GM12878 (cell line): ENCODE results near the gene FXYD3. TPM values are rescaled to one million over a fixed set of nuclear protein-coding genes. Genes with fewer than 3 reads are reported as not detected.

Experiments used
- ATAC-seq: fragments of 200-7000 bp; cut with Tn5 transposase; 3 replicates; pipeline ENCODE4 v1.9.1; 2020; ENCODE audit warnings: mild to moderate bottlenecking, moderate library complexity
- BruUV-seq: library from RNA; stranded (reverse); fragments of 400-500 nt; replicated peaks from 2 replicates; lab custom pipeline; 2021; lab: Mats Ljungman, UMichigan
- CTCF ChIA-PET: fragments of 300-600 bp; sonication (Branson Sonifier 250); formaldehyde crosslinking; extraction: SDS; loops from one replicate; lab custom pipeline; 2021; ENCODE audit warnings: inconsistent platforms; lab: Yijun Ruan, JAX
- POLR2A ChIA-PET: fragments of 350-600 bp; formaldehyde crosslinking; extraction: SDS; loops from one replicate; lab custom pipeline; 2021; ENCODE audit warnings: inconsistent platforms; lab: Charles Lee
- RAD21 ChIA-PET: fragments of 300-600 bp; sonication (Branson Sonifier 250); formaldehyde crosslinking; loops from one replicate; lab custom pipeline; 2023; ENCODE audit warnings: antibody characterized with exemption; ENCODE audit not compliant: unreplicated experiment; lab: Charles Lee
- SMC1A ChIA-PET: fragments of 300-600 bp; sonication (Branson Sonifier 250); formaldehyde crosslinking; loops from one replicate; lab custom pipeline; 2023; ENCODE audit not compliant: unreplicated experiment, uncharacterized antibody; lab: Charles Lee
- DNase-seq: peaks from one replicate; pipeline ENCODE4 v3.0.0-alpha.2; 2011; ENCODE audit warnings: low read depth, low spot score
- FAIRE-seq: peaks from 3 replicates; lab custom pipeline; 2011; peaks lifted over from hg19 to GRCh38; lab: Jason Lieb, UNC
- H2AFZ ChIP-seq: 2 replicates; pipeline ENCODE4 v1.6.0; 2011; ENCODE audit warnings: low read depth, low read length, control low read depth; ENCODE audit not compliant: control insufficient read depth
- H3K27ac ChIP-seq: 2 replicates; pipeline ENCODE4 v1.5.1; 2011; ENCODE audit warnings: control low read depth; ENCODE audit not compliant: control insufficient read depth, insufficient read depth
- H3K27me3 ChIP-seq, 2 experiments: replicated peaks in 1 of 2; 2 replicates each; pipeline versions ENCODE4 v1.6.0 to v1.6.1; 2011; ENCODE audit warnings: low read length in 1 of 2; ENCODE audit not compliant: control insufficient read depth in 2 of 2, insufficient read depth in 2 of 2
- H3K36me3 ChIP-seq, 2 experiments: 2 replicates each; pipeline ENCODE4 v1.5.1; 2011; ENCODE audit warnings: low read length in 1 of 2; ENCODE audit not compliant: control insufficient read depth in 2 of 2, insufficient read depth in 2 of 2
- H3K4me1 ChIP-seq: 2 replicates; pipeline ENCODE4 v1.6.1; 2011; ENCODE audit warnings: mild to moderate bottlenecking, low read length, moderate library complexity, mixed read lengths; ENCODE audit not compliant: control insufficient read depth, insufficient read depth
- H3K4me2 ChIP-seq: 2 replicates; pipeline ENCODE4 v1.6.0; 2011; ENCODE audit warnings: control low read depth; ENCODE audit not compliant: control insufficient read depth, insufficient read depth
- H3K4me3 ChIP-seq: fragments of 200-600 bp; sonication (generic); 2 replicates; pipeline ENCODE4 v1.5.1; 2016
- H3K79me2 ChIP-seq: 2 replicates; pipeline ENCODE4 v1.6.0; 2011; ENCODE audit warnings: low read length; ENCODE audit not compliant: control insufficient read depth, insufficient read depth
- H3K9ac ChIP-seq: 2 replicates; pipeline ENCODE4 v1.8.0; 2011; ENCODE audit warnings: low read length, control low read depth, mixed read lengths; ENCODE audit not compliant: control insufficient read depth, insufficient read depth
- H3K9me3 ChIP-seq: replicated peaks from 3 replicates; pipeline ENCODE4 v1.5.1; 2011; ENCODE audit warnings: mild to moderate bottlenecking, low read length; ENCODE audit not compliant: control insufficient read depth, insufficient read depth
- H4K20me1 ChIP-seq: 2 replicates; pipeline ENCODE4 v1.6.0; 2011; ENCODE audit not compliant: control insufficient read depth, insufficient read depth
- FOXM1 ChIP-seq: IDR thresholded peaks from 2 replicates; pipeline ENCODE4 v1.6.1; 2012; ENCODE audit warnings: low read depth, mild to moderate bottlenecking, inconsistent platforms, low read length, moderate library complexity
- WGBS: methylation state at CpG from one replicate; pipeline ENCODE4 v1.1.6; 2016; ENCODE audit warnings: low lambda C conversion rate; ENCODE audit not compliant: insufficient replicate concordance, insufficient coverage; ENCODE audit errors: missing lambda C conversion rate; 5-methylcytosine and 5-hydroxymethylcytosine counted together
- in situ Hi-C: fragments of 300-500 bp; cut with MboI; formaldehyde crosslinking; loops from 9 replicates; pipeline ENCODE4 v1.14.3; 2018; ENCODE audit warnings: mixed read lengths
- intact Hi-C: fragments of 100-400 bp; cut with micrococcal nuclease; formaldehyde crosslinking; loops from one replicate; pipeline ENCODE4 v1.14.2; 2022; ENCODE audit not compliant: unreplicated experiment
- polyA plus RNA-seq, 11 experiments: library from polyadenylated mRNA; depleted of rRNA in 4 of 11; unstranded in 6 of 11; stranded (reverse) in 5 of 11; fragments of >200 nt; fragmentation: Nextera tagmentation in 4 of 11; fragmentation: Illumina TruSeq in 1 of 11; extraction: Ambion mirVana in 4 of 11; extraction: Trizol in 1 of 11; gene quantifications; 1 replicate in 1 of 11; 2 replicates in 10 of 11; pipeline versions ENCODE4 v1.2.1 to v1.2.3, GENCODE V29; 2011 to 2016; ENCODE audit warnings: inconsistent platforms in 2 of 11, missing spikeins in 2 of 11, low read depth in 1 of 11
- total RNA-seq, 4 experiments: library from RNA; depleted of rRNA in 3 of 4; stranded (reverse); fragments of >200 nt in 3 of 4; fragmentation: Illumina TruSeq in 1 of 4; extraction: Trizol in 1 of 4; gene quantifications; 2 replicates each; pipeline versions ENCODE4 v1.2.1 to v1.2.3, GENCODE V29; 2013 to 2021
- TF ChIP-seq, protein P1 (sequence below): fragments of 450-650 bp; IDR thresholded peaks from 2 replicates; pipeline ENCODE4 v1.6.1; 2016; ENCODE audit warnings: mild to moderate bottlenecking, moderate library complexity, borderline replicate concordance

Gene FXYD3
- total and polyA plus RNA-seq, 10 of the 15 experiments (the other 5 are each of a cell fraction or from before 2014, with no cell fraction given), result 0.09 to 0.44 TPM; not detected in 8

DNA sequence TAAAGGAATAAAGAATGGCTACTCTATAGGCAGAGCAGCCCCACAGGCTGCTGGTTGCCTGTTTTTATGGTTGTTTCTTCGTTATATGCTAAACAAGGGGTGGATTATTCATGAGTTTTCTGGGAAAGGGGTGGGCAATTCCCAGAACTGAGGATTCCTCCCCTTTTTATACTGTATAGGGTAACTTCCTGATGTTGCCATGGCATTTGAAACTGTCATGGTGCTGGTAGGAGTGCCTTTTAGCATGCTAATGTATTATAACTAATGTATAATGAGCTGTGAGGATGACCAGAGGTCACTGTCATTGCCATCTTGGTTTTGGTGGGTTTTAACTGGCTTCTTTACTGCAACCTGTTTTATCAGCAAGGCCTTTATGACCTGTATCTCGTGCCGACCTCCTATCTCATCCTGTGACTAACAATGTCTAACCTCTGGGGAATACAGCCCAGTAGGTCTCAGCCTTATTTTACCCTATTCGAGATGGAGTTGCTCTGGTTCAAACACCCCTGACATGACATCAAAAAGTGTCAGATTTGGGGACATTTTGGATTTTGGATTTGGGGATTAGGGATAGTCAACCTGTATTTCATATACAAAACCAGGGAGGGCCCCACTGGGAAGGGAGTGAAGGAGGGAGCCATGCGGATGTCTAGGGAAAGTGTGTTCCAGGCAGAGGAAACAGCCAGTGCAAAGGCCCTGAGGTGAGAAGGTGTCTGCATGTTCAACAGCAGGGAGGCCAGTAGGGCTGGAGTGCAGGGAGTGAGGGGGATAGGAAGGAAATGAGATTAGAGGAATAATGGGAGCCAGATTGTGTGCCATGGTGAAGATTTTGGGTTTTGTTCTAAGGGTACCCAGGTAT is 49.8 kb downstream of the FXYD3 start:
- ChIA-PET RAD21 (no interaction called here), POLR2A (interaction anchor here (1.2 kb wide), 1 partner anchor 93 kb away, joined by 3 read pairs; no protein-coding TSS in a partner anchor), CTCF (no interaction called here), SMC1A (no interaction called here)
- ATAC-seq (no peak), FAIRE-seq (no peak), DNase-seq (no peak)
- no peak overlapping the region for H3K4me2 ChIP-seq
- H3K27me3 ChIP-seq, result no peaks in the 10 kb centered on the region
- H2AFZ ChIP-seq, result no peak overlapping the region
- H3K36me3 ChIP-seq, result peaks cover 31 to 50% of the 10 kb centered on the region in 2 experiments
- no peak overlapping the region for H3K4me3 ChIP-seq
- H3K79me2 ChIP-seq, result no peaks in the 10 kb centered on the region
- no peak overlapping the region for H3K27ac ChIP-seq
- H4K20me1 ChIP-seq, result no peaks in the 10 kb centered on the region
- in situ Hi-C loops (no loop called here), intact Hi-C loops (no loop called here)
- WGBS, result 61% methylated on average over 5 of the region's 5 CpGs
- no peak overlapping the region for H3K9ac ChIP-seq
- peaks cover 11% of the 10 kb centered on the region; the same call in 1 of the 2 replicates for H3K4me1 ChIP-seq
- H3K9me3 ChIP-seq, result peaks cover 40% of the 10 kb centered on the region
- TF ChIP-seq, protein P1, sequence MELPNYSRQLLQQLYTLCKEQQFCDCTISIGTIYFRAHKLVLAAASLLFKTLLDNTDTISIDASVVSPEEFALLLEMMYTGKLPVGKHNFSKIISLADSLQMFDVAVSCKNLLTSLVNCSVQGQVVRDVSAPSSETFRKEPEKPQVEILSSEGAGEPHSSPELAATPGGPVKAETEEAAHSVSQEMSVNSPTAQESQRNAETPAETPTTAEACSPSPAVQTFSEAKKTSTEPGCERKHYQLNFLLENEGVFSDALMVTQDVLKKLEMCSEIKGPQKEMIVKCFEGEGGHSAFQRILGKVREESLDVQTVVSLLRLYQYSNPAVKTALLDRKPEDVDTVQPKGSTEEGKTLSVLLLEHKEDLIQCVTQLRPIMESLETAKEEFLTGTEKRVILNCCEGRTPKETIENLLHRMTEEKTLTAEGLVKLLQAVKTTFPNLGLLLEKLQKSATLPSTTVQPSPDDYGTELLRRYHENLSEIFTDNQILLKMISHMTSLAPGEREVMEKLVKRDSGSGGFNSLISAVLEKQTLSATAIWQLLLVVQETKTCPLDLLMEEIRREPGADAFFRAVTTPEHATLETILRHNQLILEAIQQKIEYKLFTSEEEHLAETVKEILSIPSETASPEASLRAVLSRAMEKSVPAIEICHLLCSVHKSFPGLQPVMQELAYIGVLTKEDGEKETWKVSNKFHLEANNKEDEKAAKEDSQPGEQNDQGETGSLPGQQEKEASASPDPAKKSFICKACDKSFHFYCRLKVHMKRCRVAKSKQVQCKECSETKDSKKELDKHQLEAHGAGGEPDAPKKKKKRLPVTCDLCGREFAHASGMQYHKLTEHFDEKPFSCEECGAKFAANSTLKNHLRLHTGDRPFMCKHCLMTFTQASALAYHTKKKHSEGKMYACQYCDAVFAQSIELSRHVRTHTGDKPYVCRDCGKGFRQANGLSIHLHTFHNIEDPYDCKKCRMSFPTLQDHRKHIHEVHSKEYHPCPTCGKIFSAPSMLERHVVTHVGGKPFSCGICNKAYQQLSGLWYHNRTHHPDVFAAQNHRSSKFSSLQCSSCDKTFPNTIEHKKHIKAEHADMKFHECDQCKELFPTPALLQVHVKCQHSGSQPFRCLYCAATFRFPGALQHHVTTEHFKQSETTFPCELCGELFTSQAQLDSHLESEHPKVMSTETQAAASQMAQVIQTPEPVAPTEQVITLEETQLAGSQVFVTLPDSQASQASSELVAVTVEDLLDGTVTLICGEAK, result no peak
- no peak for TF ChIP-seq FOXM1
- BruUV-seq, result no TSS peak
